HTR-8/SVneo (cell line): Measurements from ENCODE around the gene MBNL1.
A peak's percentile ranks its signal among the peaks of the same experiment; 100 is the strongest.

ENCODE experiments used
- DNase-seq: peaks from one replicate; pipeline ENCODE4 v3.0.0; 2011; ENCODE audit warnings: low spot score, mixed read lengths; ENCODE audit not compliant: insufficient read length
- FAIRE-seq: peaks from 2 replicates; lab custom pipeline; 2011; peaks lifted over from hg19 to GRCh38; lab: Jason Lieb, UNC

The MBNL1 gene

GRCh38 chr3:152268555-152269055, at the start of gene MBNL1:
MBNL1 (plus strand) TSS chr3:152268929; CDS start chr3:152300194, 31,265 bp downstream.
- DNase-seq (no peak), FAIRE-seq (no peak)

- no peak for DNase-seq
- no peak for FAIRE-seq
Observed at GRCh38 chr3:152219216-152219615, 49.5 kb upstream of the MBNL1 start.

DNA sequence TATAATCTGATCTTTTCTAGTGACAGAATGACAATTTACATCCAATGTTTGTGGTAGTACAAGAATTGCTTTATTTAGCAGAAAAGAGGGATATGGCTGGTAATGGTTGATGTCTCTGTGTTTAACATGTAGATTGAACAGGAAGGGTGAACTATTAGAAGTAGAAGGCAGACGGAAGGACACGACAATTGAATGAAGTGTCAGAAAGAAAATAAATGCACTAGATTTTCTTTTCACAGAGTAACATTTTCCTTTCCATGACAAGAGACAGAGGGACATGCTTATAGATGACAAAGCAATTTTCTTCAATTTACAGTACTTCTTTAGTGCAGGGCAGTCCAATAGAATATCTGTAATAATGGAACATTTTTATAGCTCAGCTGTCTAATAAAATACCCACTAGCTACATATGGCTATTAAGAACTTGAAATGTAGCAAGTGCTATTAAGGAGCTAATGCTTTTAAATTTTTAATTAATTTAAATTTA, 48.9 kb upstream of the MBNL1 start:
- no peak for DNase-seq
- FAIRE-seq = no peak

DNA sequence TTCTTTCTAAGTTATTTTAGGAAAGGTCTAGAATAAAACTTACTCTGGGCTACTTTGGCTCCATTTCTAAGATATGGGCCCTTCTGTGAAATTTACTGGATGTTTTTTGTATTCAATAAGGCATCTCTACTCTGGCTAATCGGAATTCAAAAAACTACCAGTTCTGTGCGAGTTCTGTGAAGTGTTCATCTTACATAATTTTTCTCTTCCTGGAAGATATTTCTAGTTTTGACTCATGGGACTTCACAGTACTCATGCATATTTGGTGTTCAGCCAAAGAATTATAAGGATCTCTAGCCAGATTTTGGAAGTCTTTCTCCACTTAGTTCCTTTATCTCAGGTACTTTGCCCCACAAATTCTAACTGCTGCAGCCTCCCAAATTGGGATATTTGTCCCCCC, 46.4 kb upstream of the MBNL1 start:
- peak; percentile 13 for DNase-seq

GRCh38 chr3:152225201-152225600, 43.5 kb upstream of the MBNL1 start:
- no peak for FAIRE-seq

More for the DNA sequence above, 46.4 kb upstream of the MBNL1 start:
- FAIRE-seq = no peak

DNA sequence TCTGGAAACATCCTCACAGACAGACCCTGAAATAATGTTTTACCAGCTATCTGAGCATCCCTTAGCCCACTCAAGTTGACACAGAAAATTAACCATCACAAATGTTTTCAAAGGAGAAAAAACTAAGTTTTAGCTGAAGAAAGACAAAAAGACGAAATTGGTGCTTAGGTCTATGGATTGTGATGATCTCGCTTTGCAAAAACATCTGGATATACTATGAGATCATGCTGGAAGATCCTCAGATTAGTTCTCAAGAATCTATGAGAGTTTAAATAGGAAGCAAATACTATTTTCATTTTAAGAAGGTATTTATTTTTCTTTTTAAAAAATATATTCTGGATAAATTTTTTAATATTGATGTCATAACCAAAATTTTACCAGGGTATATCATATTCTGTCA, 42.6 kb upstream of the MBNL1 start:
- no peak for FAIRE-seq

More at GRCh38 chr3:152225201-152225600, 43.5 kb upstream of the MBNL1 start:
- DNase-seq = no peak

DNA sequence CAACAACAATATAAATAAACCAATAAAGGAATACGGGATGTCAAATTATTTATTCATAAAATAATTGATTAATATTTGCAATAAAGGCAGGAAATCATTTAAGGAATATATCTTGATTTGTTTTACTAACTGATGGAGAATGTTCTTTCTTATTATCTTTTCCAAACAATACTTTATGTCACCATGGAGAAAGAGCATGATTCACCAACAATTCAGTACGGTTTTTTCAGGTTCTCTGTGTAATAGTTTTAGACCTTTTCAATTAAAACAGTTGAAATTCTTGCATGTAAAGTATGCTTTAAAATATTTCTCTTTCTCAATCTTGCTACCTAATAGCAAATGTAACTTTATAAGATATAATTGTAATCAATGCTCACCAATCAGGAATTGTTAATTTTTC, 41.7 kb upstream of the MBNL1 start:
- no peak for DNase-seq
- FAIRE-seq = no peak

More for the DNA sequence above, 42.6 kb upstream of the MBNL1 start:
- DNase-seq = no peak

DNA sequence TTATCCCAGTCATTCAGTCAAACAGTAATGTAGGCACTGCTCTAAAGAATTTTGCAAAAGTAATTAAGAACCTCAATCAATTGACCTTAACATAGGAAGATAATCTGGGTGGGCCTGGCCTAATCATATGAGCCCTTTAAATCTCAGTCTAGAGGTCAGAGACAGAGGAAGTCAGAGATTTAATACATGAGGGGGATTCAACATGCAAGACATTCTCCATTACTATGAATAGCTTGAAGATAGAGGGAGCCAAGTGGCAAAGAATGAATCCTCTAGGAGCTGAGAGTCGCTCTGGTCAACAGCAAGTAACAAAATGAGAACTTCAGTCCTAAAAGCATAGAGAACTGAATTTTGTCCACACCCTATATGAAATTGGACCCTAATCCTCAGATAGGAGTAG, 39.0 kb upstream of the MBNL1 start:
- FAIRE-seq (no peak), DNase-seq (no peak)

- no peak for FAIRE-seq
- DNase-seq = no peak
Observed at GRCh38 chr3:152230370-152230769, 38.4 kb upstream of the MBNL1 start.

DNA sequence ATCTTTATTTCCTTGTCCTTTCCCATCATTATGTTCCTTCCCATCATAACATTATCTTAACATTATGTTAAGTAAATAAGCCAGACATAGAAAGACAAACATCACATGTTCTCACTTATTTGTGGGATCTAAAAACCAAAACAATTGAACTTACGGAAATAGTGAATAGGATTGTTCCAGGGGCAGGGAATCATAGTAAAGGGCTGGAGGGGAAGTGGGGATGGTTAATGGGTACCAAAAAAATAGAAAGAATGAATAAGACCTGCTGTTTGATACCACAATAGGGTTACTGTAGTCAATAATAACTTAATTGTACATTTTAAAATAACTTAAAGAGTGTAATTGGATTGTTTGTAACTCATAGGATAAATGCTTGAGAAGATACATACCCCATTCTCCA, 36.7 kb upstream of the MBNL1 start:
- FAIRE-seq (no peak), DNase-seq (no peak)

DNA sequence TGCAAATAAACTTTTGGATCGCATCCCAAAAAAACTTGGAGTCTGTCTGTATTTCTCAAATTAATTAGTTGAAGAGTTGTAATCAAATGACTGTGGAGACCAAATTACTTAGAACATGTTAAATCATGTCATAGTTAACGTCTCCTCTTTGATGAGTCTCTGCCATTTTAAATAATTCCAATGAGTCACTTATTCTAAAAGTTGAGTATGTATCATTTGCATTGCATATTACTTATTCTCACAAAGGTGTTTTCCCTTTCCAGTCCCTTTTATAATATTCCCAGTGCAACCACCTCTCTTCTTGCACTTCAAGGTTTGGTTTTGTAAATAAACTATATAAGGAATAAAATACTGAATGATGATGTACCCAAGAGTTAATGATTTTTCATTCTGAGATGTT, 36.0 kb upstream of the MBNL1 start:
- FAIRE-seq = no peak

DNA sequence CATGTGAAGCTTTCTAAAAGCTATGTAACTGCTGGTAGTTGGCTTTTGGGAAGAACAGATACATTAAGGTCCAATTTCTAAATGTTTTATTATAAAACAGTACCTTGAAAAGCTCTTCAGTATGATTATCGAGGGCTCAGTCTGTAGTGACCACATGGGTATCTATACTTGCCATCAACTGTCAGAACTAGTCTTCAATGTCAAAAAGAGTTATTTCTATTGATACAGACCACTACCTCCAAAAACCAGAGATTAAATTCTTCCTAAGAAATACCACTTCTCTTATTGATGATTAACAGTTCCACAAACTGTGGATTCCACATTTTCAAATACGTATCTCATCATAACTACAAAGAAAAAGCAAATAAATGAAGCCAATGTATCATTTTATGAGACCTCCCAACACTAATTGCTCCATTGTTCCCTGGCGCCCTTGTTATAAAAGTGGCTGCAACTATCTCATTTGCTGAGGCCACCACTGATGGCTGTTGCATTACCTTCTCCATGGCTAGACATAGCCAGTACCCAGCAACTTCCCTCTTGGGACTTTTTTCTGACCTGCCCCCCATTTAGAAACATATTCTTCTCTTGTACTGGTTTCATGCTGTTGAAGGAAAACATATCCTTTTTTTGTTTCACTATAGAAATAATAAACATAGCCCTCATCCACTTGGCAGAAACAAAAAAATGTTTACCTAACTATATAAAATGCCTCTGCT, 33.9 kb upstream of the MBNL1 start:
- DNase-seq (no peak), FAIRE-seq (no peak)

More for the DNA sequence above, 36.0 kb upstream of the MBNL1 start:
- DNase-seq = no peak

DNA sequence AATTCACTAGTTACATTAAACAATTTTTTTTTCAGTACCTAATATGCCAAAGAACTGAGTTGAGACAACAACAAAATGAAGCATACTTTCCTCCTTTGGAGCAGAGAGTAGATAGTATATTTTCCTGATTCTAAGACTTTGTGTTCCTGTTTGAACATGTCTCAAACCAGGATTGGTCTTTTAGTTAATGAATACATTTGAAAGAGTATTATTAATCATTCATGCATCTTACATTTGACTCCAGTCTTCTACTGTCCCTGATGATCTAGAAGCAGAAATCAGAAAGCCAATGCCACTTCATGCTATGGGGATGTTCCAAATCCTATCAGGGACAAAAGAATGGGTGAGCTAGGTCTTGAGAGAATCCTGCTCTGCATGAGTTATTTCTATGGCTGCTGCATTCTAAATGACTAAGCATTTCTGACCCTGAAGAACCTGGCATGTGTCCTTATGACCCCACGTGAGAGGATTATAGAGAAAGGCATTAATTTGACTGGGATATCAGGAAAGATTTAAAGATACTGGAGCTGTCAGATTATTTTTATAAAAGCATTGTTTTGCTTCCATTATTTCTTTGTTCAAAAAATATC, 32.9 kb upstream of the MBNL1 start:
- FAIRE-seq = no peak
- peak; percentile 18 for DNase-seq

DNA sequence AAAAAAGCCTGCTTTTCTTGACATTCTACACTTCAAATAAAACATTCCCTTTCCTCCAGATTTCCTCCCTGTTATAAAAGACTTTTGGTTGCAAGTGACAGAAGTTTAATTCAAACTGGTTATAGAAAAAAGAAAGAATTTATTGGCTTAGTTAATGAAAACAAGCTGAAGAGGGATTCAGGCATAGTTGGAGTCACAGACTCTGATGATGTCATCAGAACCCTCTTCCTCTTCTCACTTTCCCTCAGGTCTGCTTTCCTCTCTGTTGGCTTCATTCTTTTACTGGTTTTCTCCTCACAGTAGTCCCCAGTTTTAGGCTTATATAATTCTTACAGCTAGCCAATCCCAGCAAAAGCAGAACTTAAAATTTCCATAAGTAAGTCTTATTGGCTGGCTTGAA, 32.0 kb upstream of the MBNL1 start:
- DNase-seq (no peak), FAIRE-seq (no peak)

DNA sequence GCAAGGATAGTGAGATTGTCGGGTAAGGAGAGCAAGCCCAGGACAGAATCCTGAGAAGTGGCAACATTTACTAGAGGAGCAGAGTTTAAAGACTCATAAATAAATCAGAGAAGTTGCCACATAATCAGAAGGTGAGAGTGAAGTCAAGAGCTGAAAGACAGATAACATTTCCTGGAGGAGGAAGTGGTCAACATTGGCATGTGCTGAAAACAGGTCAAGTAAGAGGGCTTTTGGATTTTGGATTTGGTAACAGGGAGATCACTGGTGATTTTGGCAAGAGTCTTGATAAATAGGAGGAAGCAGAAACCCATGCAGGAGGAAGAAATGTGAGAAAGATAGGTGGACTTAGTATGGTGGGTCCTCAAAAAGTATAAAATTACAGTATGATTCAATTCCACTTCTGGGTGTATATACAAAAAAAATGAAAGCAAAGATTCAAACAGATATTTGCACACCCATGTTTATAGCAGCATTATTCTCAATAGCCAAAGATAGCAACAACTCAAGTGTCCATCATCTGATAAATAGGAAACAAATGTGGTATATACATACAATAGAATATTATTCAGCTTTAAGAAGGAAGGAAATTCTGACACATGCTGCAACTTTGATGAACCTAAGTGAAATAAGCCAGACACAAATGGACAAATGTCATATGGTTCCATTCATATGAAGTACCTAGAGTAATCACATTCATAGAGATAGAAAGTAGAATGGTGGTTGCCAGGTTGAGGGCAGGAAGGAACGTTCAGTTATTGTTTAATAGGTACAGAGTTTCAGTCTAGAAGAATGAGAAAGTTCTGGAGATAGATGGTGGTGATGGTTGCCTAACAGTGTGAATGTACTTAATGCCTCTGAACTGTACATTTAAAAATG, 27.3 kb upstream of the MBNL1 start:
- FAIRE-seq = no peak
- no peak for DNase-seq

DNA sequence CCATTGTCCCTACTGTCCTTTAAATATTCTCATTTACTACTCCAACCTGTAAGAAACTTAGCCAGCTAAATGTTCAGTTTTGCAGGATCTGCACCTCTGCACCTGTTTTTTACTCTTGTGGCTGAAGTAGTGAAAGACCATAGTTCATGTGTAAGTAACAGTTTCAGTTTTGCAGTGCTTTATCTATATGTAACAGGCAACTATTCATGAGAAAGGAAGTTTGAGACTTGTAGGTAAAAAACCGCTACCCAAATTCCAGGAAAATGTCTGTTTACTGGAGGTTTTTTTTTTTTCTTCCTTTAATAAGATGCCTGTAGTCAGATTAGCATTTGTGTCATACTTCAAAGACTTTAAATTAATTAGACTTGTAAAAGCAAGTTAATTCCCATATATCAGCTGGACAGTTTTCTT, 25.4 kb upstream of the MBNL1 start:
- no peak for FAIRE-seq
- no peak for DNase-seq

- DNase-seq (no peak), FAIRE-seq (no peak)
Observed at GRCh38 chr3:152243721-152244516, 24.8 kb upstream of the MBNL1 start.

DNA sequence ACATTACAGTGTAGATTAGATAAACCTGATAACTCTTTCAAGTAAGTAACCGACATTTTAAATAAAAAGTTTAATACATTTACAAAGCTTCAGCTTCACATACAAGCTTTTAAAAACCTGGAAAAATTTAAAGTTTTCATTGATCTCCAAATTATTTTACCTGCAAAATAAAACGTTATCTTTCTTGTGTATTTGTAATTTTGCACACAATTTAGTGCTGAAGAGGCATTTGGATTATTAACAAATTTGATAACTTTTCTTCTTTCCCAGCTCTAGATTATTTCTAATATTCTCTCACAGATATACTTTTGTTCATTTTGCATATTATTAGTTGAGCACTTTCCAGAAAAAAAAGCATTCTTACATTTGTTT, 24.2 kb upstream of the MBNL1 start:
- DNase-seq (no peak), FAIRE-seq (no peak)

GRCh38 chr3:152245498-152246170, 23.1 kb upstream of the MBNL1 start:
- DNase-seq (no peak), FAIRE-seq (no peak)
